Activated gamma-delta T cell treated with Interleukin-2 at 50 U/mL for 16 hours (primary cell): Measurements from ENCODE around the gene PRDM9.
"Not testable (repeated sequence)": the region's sequence is repeated elsewhere in the genome, so short reads cannot be mapped to it uniquely, and the experiment has no call there.

Experiments
- DNase-seq: peaks from one replicate; pipeline ENCODE4 v3.0.0-alpha.2; 2020

The PRDM9 gene

DNA sequence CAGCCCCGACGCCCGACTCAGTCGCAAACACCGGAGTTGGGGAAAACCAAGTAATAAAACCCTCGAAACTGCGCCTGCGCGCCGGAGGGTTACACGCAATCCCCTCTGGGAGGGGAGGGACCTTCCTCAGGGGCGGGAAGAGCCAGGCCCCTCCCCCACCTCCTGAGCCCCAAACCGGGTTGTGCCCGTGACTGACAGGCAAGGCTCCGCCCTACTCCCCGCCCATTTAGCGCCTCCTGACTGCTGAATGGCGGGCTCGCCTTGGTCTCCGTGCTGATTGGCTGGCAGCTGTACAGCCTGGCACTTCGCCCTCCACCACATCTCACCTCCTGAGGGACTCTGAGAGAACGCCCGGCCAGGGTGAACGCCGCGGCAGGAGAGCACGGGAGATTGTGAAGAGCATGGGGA, at the start of gene PRDM9:
PRDM9 (plus strand) TSS at position 332 of the 408 bp plus-strand sequence. CDS start 1,425 bp downstream, outside the sequence.
- DNase-seq = no peak

DNA sequence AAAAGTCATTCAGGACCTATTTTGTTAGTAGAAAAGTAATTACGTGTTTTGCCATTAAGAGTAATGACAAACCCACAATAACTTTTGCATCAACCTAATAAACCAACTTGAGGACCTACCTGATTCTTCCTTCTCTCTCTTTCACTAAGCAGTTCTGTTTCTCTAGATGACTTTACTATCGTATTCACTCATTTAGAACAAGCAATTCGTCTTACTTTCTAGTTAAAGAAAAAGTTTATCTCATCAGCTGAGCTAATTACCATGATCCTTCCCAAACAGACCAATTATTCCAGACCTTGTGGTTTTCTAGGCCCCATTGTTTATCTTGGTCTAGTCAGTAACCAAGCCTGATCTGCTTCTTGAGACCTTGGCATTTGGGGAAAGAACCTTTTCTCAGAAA, 49.6 kb upstream of the PRDM9 start:
- no peak for DNase-seq

- no peak for DNase-seq
These were observed 48.2 kb upstream of the PRDM9 start for GRCh38 chr5:23459214-23459613.

DNA sequence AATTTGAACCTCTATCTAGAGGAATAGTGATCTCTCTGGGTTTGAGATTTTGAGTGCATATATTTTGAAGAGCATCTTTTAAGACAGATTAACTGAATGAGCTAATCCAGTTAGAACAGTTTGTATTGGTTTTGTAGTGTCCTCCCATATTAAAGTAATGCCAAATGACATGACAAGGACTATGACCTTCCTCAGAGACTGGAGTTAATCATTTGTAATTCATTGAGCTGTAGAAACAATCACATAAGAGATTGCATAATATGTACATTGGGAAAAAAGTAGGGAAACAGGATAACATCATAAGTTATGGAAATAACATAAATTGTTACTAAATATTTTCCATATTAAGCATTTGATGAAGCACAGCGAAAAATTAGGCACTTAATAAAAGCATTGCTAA, 45.8 kb upstream of the PRDM9 start:
- DNase-seq = no peak

DNA sequence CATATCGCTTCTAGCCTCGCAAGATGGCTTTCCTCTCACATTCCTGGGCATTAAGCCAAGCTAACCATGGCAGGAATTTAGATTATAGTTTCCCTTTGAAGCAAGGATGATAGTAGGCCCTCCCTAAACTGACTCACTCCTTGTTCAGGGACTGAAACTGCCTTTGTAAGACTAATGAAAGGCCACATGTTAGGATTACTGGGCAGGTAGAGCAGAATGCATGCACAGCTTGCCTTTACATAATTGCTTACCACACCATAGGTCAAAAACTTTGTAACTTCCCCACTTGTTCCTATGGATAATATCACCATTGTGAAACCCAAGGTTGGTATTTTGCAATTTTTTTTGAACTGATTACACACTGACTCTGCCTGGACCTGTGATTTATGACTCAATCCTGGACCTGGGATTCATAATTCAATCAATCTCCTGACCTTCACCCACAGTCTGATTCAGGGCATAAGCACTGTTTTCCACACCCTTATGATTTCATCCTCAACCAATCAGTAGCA, 41.0 kb upstream of the PRDM9 start:
- DNase-seq = no peak

DNA sequence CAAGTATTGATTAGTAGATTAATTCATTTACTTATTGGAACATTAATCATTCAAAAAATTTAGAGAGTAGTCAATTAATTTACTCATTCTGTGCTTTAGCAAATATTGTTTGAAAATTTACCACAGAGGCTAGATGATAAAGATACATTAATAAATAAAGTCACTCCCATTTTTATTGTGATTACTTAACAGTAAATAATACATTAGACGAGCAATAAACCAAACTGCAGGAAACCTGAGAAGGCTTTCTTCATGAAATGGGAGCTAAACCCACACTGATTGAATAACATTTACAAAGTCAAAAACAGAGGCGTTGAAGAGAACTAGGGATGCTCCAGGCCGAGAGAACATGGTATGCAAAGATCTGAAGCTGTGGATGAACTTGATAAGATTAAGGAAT, 38.8 kb upstream of the PRDM9 start:
- no peak for DNase-seq

- DNase-seq = no peak
These were observed 33.5 kb upstream of the PRDM9 start for GRCh38 chr5:23473915-23474314.

GRCh38 chr5:23474315-23474714, 33.1 kb upstream of the PRDM9 start:
- no peak for DNase-seq

GRCh38 chr5:23476580-23476979, 30.8 kb upstream of the PRDM9 start:
- no peak for DNase-seq

GRCh38 chr5:23482642-23483041, 24.8 kb upstream of the PRDM9 start:
- no peak for DNase-seq

GRCh38 chr5:23483090-23483489, 24.3 kb upstream of the PRDM9 start:
- no peak for DNase-seq

GRCh38 chr5:23484096-23484495, 23.3 kb upstream of the PRDM9 start:
- DNase-seq = no peak

GRCh38 chr5:23486227-23486626, 21.2 kb upstream of the PRDM9 start:
- DNase-seq = not testable (repeated sequence)

DNA sequence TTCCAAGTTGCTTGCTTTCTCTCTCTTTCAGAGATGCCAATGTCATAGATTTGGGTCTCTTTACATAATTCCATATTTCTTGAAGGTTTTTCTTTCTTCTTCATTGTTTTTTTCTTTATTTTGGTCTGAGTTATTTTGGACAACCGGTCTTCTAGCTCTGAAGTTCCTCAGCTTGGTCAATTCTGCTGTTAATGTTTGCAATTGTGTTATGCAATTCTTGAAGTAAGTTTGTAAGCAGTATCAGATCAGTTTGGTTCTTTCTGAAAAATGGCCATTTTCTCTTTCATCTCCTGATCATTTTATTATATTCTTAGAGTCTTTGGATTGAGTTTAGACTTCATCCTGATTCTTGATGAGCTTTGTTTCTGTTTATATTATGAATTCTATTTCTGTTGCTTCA, 16.4 kb upstream of the PRDM9 start:
- no peak for DNase-seq

- DNase-seq = no peak
These were observed 12.9 kb upstream of the PRDM9 start for GRCh38 chr5:23494558-23494957.

DNA sequence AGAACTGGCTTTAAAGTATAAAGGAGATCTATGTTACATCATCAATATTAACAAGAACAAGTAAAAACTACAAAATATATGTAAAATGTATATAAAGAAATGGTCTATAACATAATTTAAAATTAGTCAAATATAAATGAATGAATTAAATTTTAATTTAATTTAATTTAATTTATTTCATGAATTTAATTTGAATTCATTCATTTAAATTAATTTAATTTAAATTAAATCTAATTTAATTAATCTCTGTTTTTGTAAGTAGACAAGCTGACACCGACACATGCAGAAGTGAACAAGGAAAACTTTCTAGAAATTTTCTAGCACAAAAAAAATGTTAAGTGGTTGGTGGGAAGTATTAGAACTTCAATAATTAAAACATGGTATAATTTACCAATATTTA, 10.8 kb upstream of the PRDM9 start:
- no peak for DNase-seq

GRCh38 chr5:23506329-23507236, 826 bp upstream of the PRDM9 start:
- DNase-seq = no peak

GRCh38 chr5:23510434-23510833, 3.0 kb downstream of the PRDM9 start:
- DNase-seq = not testable (repeated sequence)

GRCh38 chr5:23522553-23522952, 15.1 kb downstream of the PRDM9 start:
- no peak for DNase-seq

GRCh38 chr5:23523031-23523430, 15.6 kb downstream of the PRDM9 start:
- DNase-seq = no peak

GRCh38 chr5:23523998-23524397, 16.6 kb downstream of the PRDM9 start:
- DNase-seq = no peak

- no peak for DNase-seq
These were observed 18.3 kb downstream of the PRDM9 start for GRCh38 chr5:23525751-23526150.

GRCh38 chr5:23526616-23527015, 19.2 kb downstream of the PRDM9 start:
- DNase-seq = not testable (repeated sequence)

DNA sequence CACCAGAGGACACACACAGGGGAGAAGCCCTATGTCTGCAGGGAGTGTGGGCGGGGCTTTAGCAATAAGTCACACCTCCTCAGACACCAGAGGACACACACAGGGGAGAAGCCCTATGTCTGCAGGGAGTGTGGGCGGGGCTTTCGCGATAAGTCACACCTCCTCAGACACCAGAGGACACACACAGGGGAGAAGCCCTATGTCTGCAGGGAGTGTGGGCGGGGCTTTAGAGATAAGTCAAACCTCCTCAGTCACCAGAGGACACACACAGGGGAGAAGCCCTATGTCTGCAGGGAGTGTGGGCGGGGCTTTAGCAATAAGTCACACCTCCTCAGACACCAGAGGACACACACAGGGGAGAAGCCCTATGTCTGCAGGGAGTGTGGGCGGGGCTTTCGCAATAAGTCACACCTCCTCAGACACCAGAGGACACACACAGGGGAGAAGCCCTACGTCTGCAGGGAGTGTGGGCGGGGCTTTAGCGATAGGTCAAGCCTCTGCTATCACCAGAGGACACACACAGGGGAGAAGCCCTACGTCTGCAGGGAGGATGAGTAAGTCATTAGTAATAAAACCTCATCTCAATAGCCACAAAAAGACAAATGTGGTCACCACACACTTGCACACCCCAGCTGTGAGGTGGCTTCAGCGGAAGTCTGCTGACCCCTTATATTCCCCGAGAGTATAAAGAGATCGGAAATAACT, 20.0 kb downstream of the PRDM9 start:
- not testable (repeated sequence) for DNase-seq
